ENCODE measurements around the gene ARMC9. TPM values are rescaled to one million over a fixed set of nuclear protein-coding genes. Genes with fewer than 3 reads are reported as not detected.

Gene ARMC9
- total RNA-seq, 1 experiment from 2014 or later, result 23.4 TPM

GRCh38 chr2:231161877-231162329, 36.5 kb upstream of the ARMC9 start:
- BruUV-seq (replicated peaks), result no TSS peak
- Histone ChIP-seq H4K20me1 (ENCODE audit: low read length) (no peaks in the 10 kb centered on the region), H3K9ac (ENCODE audit: low read length) (peak overlapping the region; percentile 9; the same call in 1 of the 2 replicates), H3K9me2 (replicated peaks; ENCODE audit: low read length) (no peaks in the 10 kb centered on the region), H3K4me2 (ENCODE audit: low read length) (peak overlapping the region; percentile 13; the same call in 1 of the 2 replicates), H3F3A (ENCODE audit: low read length, unreplicated experiment) (no peaks in the 10 kb centered on the region), H3K27me3 (ENCODE audit: low read length) (no peaks in the 10 kb centered on the region), H3K4me1 (ENCODE audit: insufficient read depth, low read length) (peaks cover 16% of the 10 kb centered on the region), H3K36me3 (ENCODE audit: low read depth, low read length) (peaks cover 37% of the 10 kb centered on the region), H3K27ac (ENCODE audit: low read length) (peak overlapping the region; percentile 72), H3K9me3 (ENCODE audit: low read length) (no peaks in the 10 kb centered on the region), H3K4me3 (ENCODE audit: low read length) (no peak overlapping the region), H2AFZ (ENCODE audit: low read length) (no peak overlapping the region), H3K79me2 (ENCODE audit: low read length) (no peaks in the 10 kb centered on the region)
- ChIA-PET CTCF (no interaction called here), POLR2A (ENCODE audit: unreplicated experiment) (interaction anchor here (0.7 kb wide), 1 partner anchor 41 kb away, joined by 3 read pairs; no protein-coding TSS in a partner anchor)
- intact Hi-C loops (cut with micrococcal nuclease), result loop anchor here (2.0 kb wide), 3 partner anchors 29 to 57 kb away; no protein-coding TSS in a partner anchor
- no peak for TF ChIP-seq EZH2phosphoT487 (IDR thresholded peaks at IDR 0.05; ENCODE audit: borderline replicate concordance, low read length)
- TF ChIP-seq EZH2 (IDR thresholded peaks at IDR 0.05; ENCODE audit: low read length, unreplicated experiment), result no peak
- TF ChIP-seq CTCF (conservative IDR thresholded peaks at IDR 0.05; ENCODE audit: low read depth, low read length), result no peak
- DNase-seq (peak; percentile 64), ATAC-seq (peak; percentile 88)

GRCh38 chr2:231163011-231163410, 35.4 kb upstream of the ARMC9 start:
- ChIA-PET POLR2A (ENCODE audit: unreplicated experiment) (no interaction called here), CTCF (no interaction called here)
- Histone ChIP-seq H3K4me2 (ENCODE audit: low read length) (no peak overlapping the region), H3K9me2 (replicated peaks; ENCODE audit: low read length) (no peaks in the 10 kb centered on the region), H3K9me3 (ENCODE audit: low read length) (no peaks in the 10 kb centered on the region), H3K4me3 (ENCODE audit: low read length) (no peak overlapping the region), H3K79me2 (ENCODE audit: low read length) (no peaks in the 10 kb centered on the region), H3K36me3 (ENCODE audit: low read depth, low read length) (peaks cover 47% of the 10 kb centered on the region), H3K27ac (ENCODE audit: low read length) (no peak overlapping the region), H2AFZ (ENCODE audit: low read length) (no peak overlapping the region), H3K9ac (ENCODE audit: low read length) (no peak overlapping the region), H3K4me1 (ENCODE audit: insufficient read depth, low read length) (peaks cover 16% of the 10 kb centered on the region), H3F3A (ENCODE audit: low read length, unreplicated experiment) (no peaks in the 10 kb centered on the region), H3K27me3 (ENCODE audit: low read length) (no peaks in the 10 kb centered on the region), H4K20me1 (ENCODE audit: low read length) (no peaks in the 10 kb centered on the region)
- no peak for DNase-seq
- intact Hi-C loops (cut with micrococcal nuclease), result loop anchor here (2.0 kb wide), 3 partner anchors 30 to 58 kb away; no protein-coding TSS in a partner anchor
- TF ChIP-seq EZH2phosphoT487 (IDR thresholded peaks at IDR 0.05; ENCODE audit: borderline replicate concordance, low read length), result no peak
- no peak for TF ChIP-seq CTCF (conservative IDR thresholded peaks at IDR 0.05; ENCODE audit: low read depth, low read length)
- no peak for TF ChIP-seq EZH2 (IDR thresholded peaks at IDR 0.05; ENCODE audit: low read length, unreplicated experiment)
- no peak for ATAC-seq
- BruUV-seq (replicated peaks), result no TSS peak

GRCh38 chr2:231163414-231164095, 34.9 kb upstream of the ARMC9 start:
- TF ChIP-seq EZH2phosphoT487 (IDR thresholded peaks at IDR 0.05; ENCODE audit: borderline replicate concordance, low read length), result no peak
- no peak for TF ChIP-seq EZH2 (IDR thresholded peaks at IDR 0.05; ENCODE audit: low read length, unreplicated experiment)
- no peak for TF ChIP-seq CTCF (conservative IDR thresholded peaks at IDR 0.05; ENCODE audit: low read depth, low read length)
- BruUV-seq (replicated peaks), result no TSS peak
- Histone ChIP-seq H2AFZ (ENCODE audit: low read length) (no peak overlapping the region), H3K4me1 (ENCODE audit: insufficient read depth, low read length) (peaks cover 16% of the 10 kb centered on the region), H3K79me2 (ENCODE audit: low read length) (no peaks in the 10 kb centered on the region), H3K27ac (ENCODE audit: low read length) (no peak overlapping the region), H3K9me3 (ENCODE audit: low read length) (no peaks in the 10 kb centered on the region), H4K20me1 (ENCODE audit: low read length) (no peaks in the 10 kb centered on the region), H3K9me2 (replicated peaks; ENCODE audit: low read length) (no peaks in the 10 kb centered on the region), H3K36me3 (ENCODE audit: low read depth, low read length) (peaks cover 47% of the 10 kb centered on the region), H3F3A (ENCODE audit: low read length, unreplicated experiment) (no peaks in the 10 kb centered on the region), H3K4me3 (ENCODE audit: low read length) (no peak overlapping the region), H3K4me2 (ENCODE audit: low read length) (no peak overlapping the region), H3K27me3 (ENCODE audit: low read length) (no peaks in the 10 kb centered on the region), H3K9ac (ENCODE audit: low read length) (no peak overlapping the region)
- POLR2A ChIA-PET (ENCODE audit: unreplicated experiment), result no interaction called here
- ATAC-seq (no peak), DNase-seq (no peak)
- CTCF ChIA-PET, result no interaction called here
- intact Hi-C loops (cut with micrococcal nuclease), result loop anchor here (2.0 kb wide), 3 partner anchors 31 to 59 kb away; no protein-coding TSS in a partner anchor

Measured in PC-3 (cell line).